ENCODE results near the gene CABP2.
"Not testable (repeated sequence)": the region's sequence is repeated elsewhere in the genome, so short reads cannot be mapped to it uniquely, and the experiment has no call there.

CABP2 gene

GRCh38 chr11:67522844-67523555, at the start of gene CABP2:
Gene CABP2, minus strand, starts transcription at chr11:67523446. Its CDS starts 120 bp downstream, at chr11:67523326.
- no peak for DNase-seq

DNA sequence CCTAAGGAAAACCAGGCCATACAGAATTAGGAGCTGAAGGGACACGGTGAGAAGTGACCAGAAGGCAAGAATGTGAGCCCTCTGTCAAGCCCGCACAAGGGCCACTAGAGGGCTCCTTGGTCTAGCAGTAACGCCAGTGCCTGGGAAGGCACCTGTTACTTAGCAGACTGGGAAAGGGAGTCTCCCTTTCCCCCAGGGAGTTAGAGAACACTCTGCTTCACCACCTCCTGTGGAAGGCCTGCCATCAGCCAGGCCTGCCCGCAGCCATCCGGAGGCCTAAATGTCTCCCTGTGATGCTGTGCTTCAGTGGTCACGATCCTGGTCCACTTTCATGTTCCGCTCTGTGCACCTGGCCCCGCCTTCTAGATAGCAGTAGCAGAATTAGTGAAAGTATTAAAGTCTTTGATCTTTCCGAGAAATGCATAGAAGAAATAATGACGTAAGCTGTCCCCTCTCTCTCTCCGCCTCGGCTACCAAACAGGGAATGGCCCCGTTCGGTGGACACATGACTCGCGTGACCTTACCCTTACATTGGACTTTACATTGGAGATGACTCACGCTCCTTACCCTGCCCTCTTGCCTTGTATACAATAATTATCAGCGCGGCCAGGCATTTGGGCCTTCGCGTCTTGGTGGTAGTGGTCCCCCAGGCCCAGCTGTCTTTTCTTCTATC, 49.6 kb upstream of the CABP2 start:
- peak; percentile 75 for DNase-seq

GRCh38 chr11:67572305-67572704, 49.1 kb upstream of the CABP2 start:
- DNase-seq, result no peak

DNA sequence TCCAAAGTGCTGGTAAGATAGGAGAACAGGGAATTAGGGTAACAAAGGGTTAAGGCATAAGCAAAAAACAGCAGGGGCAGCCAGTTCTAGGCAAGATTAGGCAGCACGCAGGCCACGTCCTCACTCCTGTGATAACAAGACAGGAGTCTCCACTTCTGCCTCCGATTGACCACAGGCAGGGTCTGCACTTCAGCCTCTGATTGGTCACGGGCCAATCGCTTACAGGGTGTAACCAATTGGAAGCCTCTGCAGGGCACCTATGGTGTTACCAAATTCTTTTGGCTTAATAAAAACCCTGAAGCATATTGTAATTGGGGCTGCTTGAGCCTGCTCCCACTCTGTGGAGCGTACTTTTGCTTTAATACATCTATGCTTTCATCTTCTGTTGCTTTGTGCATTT, 48.2 kb upstream of the CABP2 start:
- DNase-seq, result no peak

GRCh38 chr11:67564230-67564629, 41.0 kb upstream of the CABP2 start:
- DNase-seq, result no peak

GRCh38 chr11:67563705-67564114, 40.5 kb upstream of the CABP2 start:
- not testable (repeated sequence) for DNase-seq

- no peak for DNase-seq
Measured at GRCh38 chr11:67562963-67563704, 39.9 kb upstream of the CABP2 start.

DNA sequence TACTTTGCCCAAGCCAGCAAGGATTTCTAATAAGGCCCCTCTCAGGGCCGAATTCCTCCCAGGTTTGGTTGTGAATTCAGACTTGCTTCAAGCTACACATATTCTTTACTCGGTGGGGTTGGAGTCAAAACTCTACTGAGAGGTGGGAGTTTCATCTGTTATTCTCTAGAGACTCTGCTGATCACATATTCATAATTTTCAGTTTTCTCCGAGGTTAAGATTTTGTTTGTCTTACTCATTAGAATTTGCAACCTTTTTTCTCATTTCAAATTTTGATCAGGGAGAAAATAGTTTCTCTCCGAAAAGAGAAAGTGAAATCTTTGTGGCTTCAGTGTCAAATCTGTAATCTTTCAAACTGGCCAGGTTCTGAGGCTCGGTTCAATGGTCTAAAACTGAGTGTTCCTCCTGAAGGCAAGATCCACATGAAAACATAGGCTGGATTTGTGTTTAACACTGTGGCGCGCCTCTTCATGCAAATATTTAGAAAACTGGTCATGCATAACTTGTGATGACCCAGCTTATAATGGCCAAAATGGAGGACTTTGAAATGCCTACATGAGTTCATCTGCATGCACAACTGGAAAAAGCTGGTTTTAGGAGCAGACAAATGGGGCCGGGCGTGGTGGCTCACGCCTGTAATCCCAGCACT, 38.8 kb upstream of the CABP2 start:
- DNase-seq, result no peak

DNA sequence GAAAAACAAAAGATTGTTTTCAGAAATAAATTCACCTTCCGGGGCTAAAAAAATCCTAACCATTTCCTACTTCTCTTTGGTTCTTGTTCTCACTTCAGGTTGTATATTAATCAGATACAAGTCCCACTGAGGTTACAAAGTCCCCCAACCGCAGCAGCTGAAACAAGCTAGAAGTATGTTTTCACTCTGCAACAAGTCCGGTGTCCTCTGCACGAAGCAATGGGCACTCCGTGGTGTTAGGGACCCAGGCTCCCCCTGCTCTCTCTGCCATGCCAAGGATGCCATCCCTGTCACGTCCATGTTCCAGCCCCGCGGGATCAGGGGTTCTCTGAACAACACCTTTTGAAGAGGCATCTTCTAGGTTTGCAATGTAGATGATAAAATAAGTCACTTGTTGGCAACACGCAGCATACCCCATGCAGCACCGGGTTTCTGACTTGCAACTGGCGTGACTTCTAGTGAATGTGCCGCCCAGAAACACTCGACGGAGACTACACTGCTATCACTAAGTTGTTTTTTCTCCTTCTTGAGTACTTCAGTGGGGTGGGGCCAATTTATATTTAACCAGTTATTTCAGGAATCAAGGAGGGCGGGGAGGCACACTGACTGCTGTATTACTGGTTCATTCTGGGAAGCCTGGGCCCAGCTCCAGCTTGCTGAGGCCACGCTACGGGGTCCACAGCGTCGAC, 35.0 kb upstream of the CABP2 start:
- no peak for DNase-seq

DNA sequence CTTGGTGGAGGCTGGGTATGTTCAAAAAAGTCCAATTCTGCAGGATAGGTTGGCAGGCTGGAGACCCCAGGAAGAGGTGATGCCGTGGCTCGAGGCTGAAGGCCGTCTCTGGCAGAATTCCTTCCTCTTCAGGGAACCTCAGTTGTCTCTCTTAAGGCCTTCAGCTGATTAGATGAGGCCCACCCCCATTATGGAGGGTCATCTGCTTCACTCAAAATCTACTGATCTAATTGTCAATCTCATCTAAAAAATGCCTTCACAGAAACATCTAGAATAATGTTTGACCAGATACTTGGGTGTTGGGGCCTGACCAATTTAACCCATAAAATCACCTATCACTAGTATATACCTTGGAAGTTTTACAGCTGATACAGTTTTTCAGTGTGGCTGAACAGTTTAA, 33.0 kb upstream of the CABP2 start:
- no peak for DNase-seq

- DNase-seq, result not testable (repeated sequence)
Measured at GRCh38 chr11:67551697-67552096, 28.5 kb upstream of the CABP2 start.

- no peak for DNase-seq
Measured at GRCh38 chr11:67551127-67551526, 27.9 kb upstream of the CABP2 start.

DNA sequence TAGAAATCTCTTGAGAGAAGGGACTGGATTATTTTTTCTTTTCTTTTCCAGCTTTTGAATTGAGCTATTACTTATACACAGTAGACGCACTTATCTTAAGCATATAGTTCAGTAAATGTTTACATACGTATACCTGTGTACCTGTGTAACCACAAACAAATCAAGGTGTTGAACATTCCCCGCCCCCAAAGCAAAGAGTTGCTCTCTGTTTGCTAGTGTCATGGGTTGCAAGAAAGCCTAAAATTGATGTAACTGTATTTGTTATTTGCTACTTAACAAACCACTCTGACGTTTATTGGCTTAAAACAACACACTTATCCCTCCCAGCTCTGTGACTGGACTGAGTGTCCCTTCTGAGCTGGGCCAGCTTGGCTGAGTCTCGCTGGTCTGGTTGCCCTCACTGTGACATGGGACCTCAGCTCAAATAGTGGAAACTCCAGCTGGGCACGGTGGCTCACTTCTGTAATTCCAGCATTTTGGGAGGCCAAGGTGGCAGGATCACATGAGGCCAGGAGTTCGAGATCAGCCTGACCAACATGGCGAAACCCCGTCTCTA, 25.4 kb upstream of the CABP2 start:
- DNase-seq, result no peak

GRCh38 chr11:67548112-67548511, 24.9 kb upstream of the CABP2 start:
- not testable (repeated sequence) for DNase-seq

DNA sequence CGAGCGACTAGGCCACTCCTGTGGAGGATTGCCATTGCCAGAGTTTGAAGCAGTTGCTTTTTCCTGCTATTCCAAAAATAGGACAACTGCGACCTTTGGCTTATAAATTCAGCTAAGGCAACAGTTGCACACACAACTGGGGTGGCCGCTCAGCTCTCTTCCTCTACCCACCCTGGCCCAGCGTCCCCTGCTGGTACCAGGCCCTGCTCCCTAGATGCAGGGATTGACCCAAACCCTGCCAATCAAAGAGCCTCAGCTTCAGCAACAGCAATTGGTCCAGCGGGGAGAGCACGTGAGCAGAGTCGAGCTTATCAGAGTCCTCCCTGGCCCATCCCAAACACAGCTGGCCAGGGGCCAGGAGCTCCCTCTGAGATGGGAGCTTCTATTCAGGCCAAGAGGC, 22.0 kb upstream of the CABP2 start:
- no peak for DNase-seq

GRCh38 chr11:67544616-67545242, 21.5 kb upstream of the CABP2 start:
- DNase-seq, result no peak

DNA sequence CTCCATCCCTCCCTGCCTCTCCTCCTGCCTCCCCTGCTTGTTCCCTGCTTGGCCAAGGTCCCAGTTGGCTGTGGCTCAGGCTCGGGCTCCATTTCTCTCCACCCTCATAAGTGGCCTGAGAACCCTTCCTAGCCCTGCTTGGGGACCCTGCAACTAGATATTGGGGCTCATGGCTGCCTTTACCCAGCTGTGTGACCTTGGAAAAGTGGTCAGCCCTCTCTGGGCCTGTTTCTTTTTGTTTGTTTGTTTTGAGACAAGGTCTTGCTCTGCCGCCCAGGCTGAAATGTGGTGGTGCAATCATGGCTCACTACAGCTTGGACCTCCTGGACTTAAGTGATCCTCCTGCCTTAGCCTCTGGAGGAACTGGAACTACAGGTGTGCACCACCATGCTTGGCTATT, 20.3 kb upstream of the CABP2 start:
- no peak for DNase-seq

GRCh38 chr11:67542971-67543370, 19.7 kb upstream of the CABP2 start:
- no peak for DNase-seq

- DNase-seq, result no peak
Measured at GRCh38 chr11:67542169-67542568, 18.9 kb upstream of the CABP2 start.

GRCh38 chr11:67541198-67541597, 18.0 kb upstream of the CABP2 start:
- no peak for DNase-seq

- no peak for DNase-seq
Measured at GRCh38 chr11:67539550-67539949, 16.3 kb upstream of the CABP2 start.
